ENCODE measurements around the gene ATP7A. TPM values are rescaled to one million over a fixed set of nuclear protein-coding genes. Genes with fewer than 3 reads are reported as not detected.
A peak's percentile ranks its signal among the peaks of the same experiment; 100 is the strongest.

Gene ATP7A
- total RNA-seq, 1 experiment from 2014 or later, result 13.5 TPM

- POLR2A ChIA-PET, result no interaction called here
- intact Hi-C loops (cut with micrococcal nuclease; ENCODE audit: unreplicated experiment), result loop anchor here (2.0 kb wide), 1 partner anchor 117 kb away; the partner anchor contains the start of gene ATP7A
Observed at GRCh38 chrX:78027798-78028197, 117.3 kb downstream of the ATP7A start.

DNA sequence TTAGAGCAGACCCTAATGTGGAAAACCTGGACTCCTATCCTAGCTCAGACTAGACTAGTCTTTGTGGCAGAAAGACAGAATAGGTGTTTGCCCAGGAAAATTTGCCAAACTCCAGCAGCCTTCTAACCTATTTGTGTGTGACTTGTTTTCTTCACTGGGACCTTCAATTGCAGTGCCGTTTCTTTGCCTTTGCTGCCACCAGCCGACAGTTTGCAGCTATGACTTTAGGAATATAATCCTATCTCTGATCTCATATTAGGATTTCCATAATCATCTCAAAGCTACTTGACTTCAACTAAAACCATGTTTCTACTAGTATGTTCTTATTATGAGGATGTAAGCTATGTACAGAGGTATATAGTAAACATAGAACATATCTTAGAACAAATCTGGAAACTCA lies 119.2 kb downstream of the ATP7A start:
- ChIA-PET CTCF (interaction anchor here (0.6 to 1.4 kb wide), 2 partner anchors 121 to 131 kb away, joined by 3 to 4 read pairs; partner anchors contain the start of gene COX7B), POLR2A (no interaction called here)
- BruUV-seq (replicated peaks), result no TSS peak
- Histone ChIP-seq H3K4me3 (ENCODE audit: low read depth in 2 of 2, low read length in 2 of 2) (no peak overlapping the region), H3K9me3 (ENCODE audit: control insufficient read depth, insufficient read depth, low read depth, low read length) (no peaks in the 10 kb centered on the region), H3K36me3 (ENCODE audit: control insufficient read depth, insufficient read depth, low read length) (no peaks in the 10 kb centered on the region), H3K4me1 (ENCODE audit: control insufficient read depth, insufficient read depth, low read length) (no peaks in the 10 kb centered on the region), H3K27ac (ENCODE audit: low read length) (no peak overlapping the region), H3K27me3 (ENCODE audit: control insufficient read depth, insufficient read depth, low read length) (no peaks in the 10 kb centered on the region)
- in situ Hi-C loops (cut with HindIII; ENCODE audit: low pct_unique_long_range_greater_than_20kb, low sequenced_read_pairs) (no loop called here), intact Hi-C loops (cut with micrococcal nuclease; ENCODE audit: unreplicated experiment) (loop anchor here (2.0 kb wide), 1 partner anchor 119 kb away; the partner anchor contains the start of gene ATP7A)
- ATAC-seq (peak; percentile 86), DNase-seq (ENCODE audit: low read depth, low spot score) (no peak)
- peak; percentile 77 for TF ChIP-seq CTCF (IDR thresholded peaks at IDR 0.05)
- no peak for TF ChIP-seq TCF7L2 (IDR thresholded peaks at IDR 0.05; ENCODE audit: low read depth, low read length)

More at GRCh38 chrX:78027798-78028197, 117.3 kb downstream of the ATP7A start:
- in situ Hi-C loops (cut with HindIII; ENCODE audit: low pct_unique_long_range_greater_than_20kb, low sequenced_read_pairs), result no loop called here
- TF ChIP-seq POLR2AphosphoS5 (IDR thresholded peaks at IDR 0.05; ENCODE audit: low read depth, low read length) (no peak), TCF7L2 (IDR thresholded peaks at IDR 0.05; ENCODE audit: low read depth, low read length) (no peak), CTCF (IDR thresholded peaks at IDR 0.05) (no peak), SIN3A (IDR thresholded peaks at IDR 0.05; ENCODE audit: borderline replicate concordance, insufficient read depth, low read depth, low read length) (no peak)
- TF ChIP-seq, protein P1, sequence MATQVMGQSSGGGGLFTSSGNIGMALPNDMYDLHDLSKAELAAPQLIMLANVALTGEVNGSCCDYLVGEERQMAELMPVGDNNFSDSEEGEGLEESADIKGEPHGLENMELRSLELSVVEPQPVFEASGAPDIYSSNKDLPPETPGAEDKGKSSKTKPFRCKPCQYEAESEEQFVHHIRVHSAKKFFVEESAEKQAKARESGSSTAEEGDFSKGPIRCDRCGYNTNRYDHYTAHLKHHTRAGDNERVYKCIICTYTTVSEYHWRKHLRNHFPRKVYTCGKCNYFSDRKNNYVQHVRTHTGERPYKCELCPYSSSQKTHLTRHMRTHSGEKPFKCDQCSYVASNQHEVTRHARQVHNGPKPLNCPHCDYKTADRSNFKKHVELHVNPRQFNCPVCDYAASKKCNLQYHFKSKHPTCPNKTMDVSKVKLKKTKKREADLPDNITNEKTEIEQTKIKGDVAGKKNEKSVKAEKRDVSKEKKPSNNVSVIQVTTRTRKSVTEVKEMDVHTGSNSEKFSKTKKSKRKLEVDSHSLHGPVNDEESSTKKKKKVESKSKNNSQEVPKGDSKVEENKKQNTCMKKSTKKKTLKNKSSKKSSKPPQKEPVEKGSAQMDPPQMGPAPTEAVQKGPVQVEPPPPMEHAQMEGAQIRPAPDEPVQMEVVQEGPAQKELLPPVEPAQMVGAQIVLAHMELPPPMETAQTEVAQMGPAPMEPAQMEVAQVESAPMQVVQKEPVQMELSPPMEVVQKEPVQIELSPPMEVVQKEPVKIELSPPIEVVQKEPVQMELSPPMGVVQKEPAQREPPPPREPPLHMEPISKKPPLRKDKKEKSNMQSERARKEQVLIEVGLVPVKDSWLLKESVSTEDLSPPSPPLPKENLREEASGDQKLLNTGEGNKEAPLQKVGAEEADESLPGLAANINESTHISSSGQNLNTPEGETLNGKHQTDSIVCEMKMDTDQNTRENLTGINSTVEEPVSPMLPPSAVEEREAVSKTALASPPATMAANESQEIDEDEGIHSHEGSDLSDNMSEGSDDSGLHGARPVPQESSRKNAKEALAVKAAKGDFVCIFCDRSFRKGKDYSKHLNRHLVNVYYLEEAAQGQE (IDR thresholded peaks at IDR 0.05; ENCODE audit: insufficient read depth in 1 of 2, low read depth in 2 of 2, low read length in 1 of 2), result no peak
- ATAC-seq, result no peak
- H3K27me3 ChIP-seq (ENCODE audit: control insufficient read depth, insufficient read depth, low read length), result no peaks in the 10 kb centered on the region
- H3K27ac ChIP-seq (ENCODE audit: low read length), result no peak overlapping the region
- H3K9me3 ChIP-seq (ENCODE audit: control insufficient read depth, insufficient read depth, low read depth, low read length), result no peaks in the 10 kb centered on the region
- H3K36me3 ChIP-seq (ENCODE audit: control insufficient read depth, insufficient read depth, low read length), result no peaks in the 10 kb centered on the region
- BruUV-seq (replicated peaks), result no TSS peak
- CTCF ChIA-PET, result no interaction called here
- DNase-seq (ENCODE audit: low read depth, low spot score), result no peak
- no peaks in the 10 kb centered on the region for H3K4me1 ChIP-seq (ENCODE audit: control insufficient read depth, insufficient read depth, low read length)
- H3K4me3 ChIP-seq (ENCODE audit: low read depth in 2 of 2, low read length in 2 of 2), result no peak overlapping the region
